Trophoblast cell (in vitro differentiated cells and primary cell): ENCODE measurements around the gene SAV1.

Source experiments
- DNase-seq, 2 donors: peaks; one replicate each; pipeline ENCODE4 v3.0.0-alpha.2; 2016
- H2AFZ ChIP-seq: 2 replicates; pipeline ENCODE4 v1.6.1; 2013; ENCODE audit warnings: low read length, moderate library complexity, mild to moderate bottlenecking; ENCODE audit not compliant: insufficient read depth, poor library complexity
- H2AK5ac ChIP-seq: 2 replicates; pipeline ENCODE4 v1.6.1; 2013; ENCODE audit warnings: mild to moderate bottlenecking, low read length
- H2BK120ac ChIP-seq: 2 replicates; pipeline ENCODE4 v1.6.1; 2013; ENCODE audit warnings: low read length, mild to moderate bottlenecking, moderate library complexity; ENCODE audit not compliant: insufficient read depth, poor library complexity
- H2BK12ac ChIP-seq: 2 replicates; pipeline ENCODE4 v1.6.1; 2013; ENCODE audit warnings: mild to moderate bottlenecking, low read length, moderate library complexity
- H2BK5ac ChIP-seq: 2 replicates; pipeline ENCODE4 v1.6.1; 2013; ENCODE audit warnings: low read length, low read depth, moderate library complexity, mild to moderate bottlenecking; ENCODE audit not compliant: poor library complexity
- H3K14ac ChIP-seq: 2 replicates; pipeline ENCODE4 v1.6.1; 2013; ENCODE audit warnings: mild to moderate bottlenecking, low read length
- H3K18ac ChIP-seq: 2 replicates; pipeline ENCODE4 v1.6.1; 2013; ENCODE audit warnings: mild to moderate bottlenecking, low read length
- H3K23ac ChIP-seq: 2 replicates; pipeline ENCODE4 v1.6.1; 2013; ENCODE audit warnings: low read length
- H3K27ac ChIP-seq: 2 replicates; pipeline ENCODE4 v1.5.1; 2013; ENCODE audit warnings: low read depth, mild to moderate bottlenecking, inconsistent platforms, low read length, moderate library complexity
- H3K27me3 ChIP-seq: 2 replicates; pipeline ENCODE4 v1.6.1; 2013; ENCODE audit warnings: inconsistent platforms, mild to moderate bottlenecking, low read length, moderate library complexity; ENCODE audit not compliant: insufficient read depth
- H3K36me3 ChIP-seq, 2 experiments: 1 replicate in 1 of 2; 2 replicates in 1 of 2; pipeline ENCODE4 v1.6.1; 2013; ENCODE audit warnings: low read length in 2 of 2, mild to moderate bottlenecking in 2 of 2, moderate library complexity in 1 of 2; ENCODE audit not compliant: insufficient read depth in 2 of 2, control insufficient read depth in 1 of 2
- H3K4ac ChIP-seq: 2 replicates; pipeline ENCODE4 v1.6.1; 2013; ENCODE audit warnings: low read depth, mild to moderate bottlenecking, low read length, moderate library complexity
- H3K4me1 ChIP-seq, 2 experiments: 1 replicate in 1 of 2; 2 replicates in 1 of 2; pipeline ENCODE4 v1.6.1; 2013; ENCODE audit warnings: low read length in 2 of 2, mild to moderate bottlenecking in 2 of 2, moderate library complexity in 1 of 2; ENCODE audit not compliant: insufficient read depth in 2 of 2, control insufficient read depth in 1 of 2
- H3K4me2 ChIP-seq: 2 replicates; pipeline ENCODE4 v1.6.1; 2013; ENCODE audit warnings: inconsistent platforms, mild to moderate bottlenecking, low read length, moderate library complexity
- H3K4me3 ChIP-seq: 2 replicates; pipeline ENCODE4 v1.5.1; 2013; ENCODE audit warnings: mild to moderate bottlenecking, low read depth, low read length, inconsistent platforms
- H3K79me1 ChIP-seq: one replicate; pipeline ENCODE4 v1.6.1; 2013; ENCODE audit warnings: low read length
- H3K79me2 ChIP-seq: 2 replicates; pipeline ENCODE4 v1.6.1; 2013; ENCODE audit warnings: low read length, mild to moderate bottlenecking; ENCODE audit not compliant: control insufficient read depth, insufficient read depth, poor library complexity
- H3K9ac ChIP-seq: 2 replicates; pipeline ENCODE4 v1.6.1; 2013; ENCODE audit warnings: mild to moderate bottlenecking, low read length
- H3K9me3 ChIP-seq: 2 replicates; pipeline ENCODE4 v1.6.1; 2013; ENCODE audit warnings: low read depth, mild to moderate bottlenecking, control low read depth, inconsistent platforms, low read length; ENCODE audit not compliant: insufficient read depth
- H4K12ac ChIP-seq: 2 replicates; pipeline ENCODE4 v1.6.1; 2013; ENCODE audit warnings: low read depth, mild to moderate bottlenecking, low read length, moderate library complexity
- H4K8ac ChIP-seq: 2 replicates; pipeline ENCODE4 v1.6.1; 2013; ENCODE audit warnings: low read depth, mild to moderate bottlenecking, low read length, moderate library complexity
- H4K91ac ChIP-seq: one replicate; pipeline ENCODE4 v1.6.1; 2013; ENCODE audit warnings: low read depth, mild to moderate bottlenecking, low read length, moderate library complexity
- whole genome bisulfite sequencing: extraction: QIAGEN DNeasy Blood & Tissue Kit; methylation state at CpG from one replicate; pipeline ENCODE4 v1.1.7; 2013; ENCODE audit warnings: missing lambda C conversion rate; ENCODE audit not compliant: insufficient read length, insufficient coverage; ENCODE audit errors: extremely low coverage; 5-methylcytosine and 5-hydroxymethylcytosine counted together

Gene SAV1

GRCh38 chr14:50669441-50669986 is 1.4 kb upstream of the SAV1 start:
- Histone ChIP-seq H2BK12ac (peak overlapping the region; percentile 9), H4K8ac (no peak overlapping the region), H3K79me2 (peaks cover 5% of the 10 kb centered on the region), H3K9ac (no peak overlapping the region), H3K27me3 (no peaks in the 10 kb centered on the region), H3K23ac (no peak overlapping the region), H4K91ac (no peak overlapping the region), H3K4ac (no peak overlapping the region), H2AFZ (no peak overlapping the region), H3K27ac (no peak overlapping the region), H3K79me1 (peaks cover 9% of the 10 kb centered on the region), H2AK5ac (no peak overlapping the region), H3K4me3 (no peak overlapping the region), H3K4me1 (peaks cover 2 to 3% of the 10 kb centered on the region in 2 experiments), H3K14ac (no peak overlapping the region), H4K12ac (peak overlapping the region; percentile 3), H3K18ac (no peak overlapping the region), H2BK5ac (no peak overlapping the region), H3K36me3 (peaks cover 0 to 1% of the 10 kb centered on the region in 2 experiments), H3K9me3 (no peaks in the 10 kb centered on the region), H3K4me2 (no peak overlapping the region), H2BK120ac (no peak overlapping the region)
- no peak for DNase-seq
- WGBS = no CpG with 5 or more reads among the region's 4 CpGs

GRCh38 chr14:50668826-50669143 is 679 bp upstream of the SAV1 start:
- no peak overlapping the region for H3K23ac ChIP-seq
- H3K79me2 ChIP-seq = peaks cover 5% of the 10 kb centered on the region
- DNase-seq = no peak
- peaks cover 2 to 3% of the 10 kb centered on the region in 2 experiments for H3K4me1 ChIP-seq
- no peak overlapping the region for H3K14ac ChIP-seq
- no peak overlapping the region for H2AK5ac ChIP-seq
- H3K4ac ChIP-seq = no peak overlapping the region
- no peak overlapping the region for H2AFZ ChIP-seq
- H4K91ac ChIP-seq = no peak overlapping the region
- H3K9me3 ChIP-seq = no peaks in the 10 kb centered on the region
- peaks cover 9% of the 10 kb centered on the region for H3K79me1 ChIP-seq
- H3K36me3 ChIP-seq = peaks cover 0 to 1% of the 10 kb centered on the region in 2 experiments
- H3K18ac ChIP-seq = no peak overlapping the region
- H2BK12ac ChIP-seq = no peak overlapping the region
- H3K4me2 ChIP-seq = peak overlapping the region; percentile 76
- no peak overlapping the region for H3K4me3 ChIP-seq
- WGBS = no CpG with 5 or more reads among the region's 6 CpGs
- H3K9ac ChIP-seq = no peak overlapping the region
- H2BK5ac ChIP-seq = no peak overlapping the region
- no peak overlapping the region for H4K8ac ChIP-seq
- no peaks in the 10 kb centered on the region for H3K27me3 ChIP-seq
- H3K27ac ChIP-seq = no peak overlapping the region
- no peak overlapping the region for H4K12ac ChIP-seq
- no peak overlapping the region for H2BK120ac ChIP-seq

GRCh38 chr14:50667684-50667995 is 466 bp downstream of the SAV1 start:
- Histone ChIP-seq H4K91ac (peak overlapping the region; percentile 74), H3K27ac (peak overlapping the region; percentile 93), H3K4me2 (peak overlapping the region; percentile 76), H3K36me3 (peaks cover 0 to 1% of the 10 kb centered on the region in 2 experiments), H3K27me3 (no peaks in the 10 kb centered on the region), H3K79me1 (peaks cover 9% of the 10 kb centered on the region), H3K4ac (peak overlapping the region; percentile 70), H2AFZ (peak overlapping the region; percentile 86), H3K9me3 (no peaks in the 10 kb centered on the region), H3K14ac (peak overlapping the region; percentile 83), H4K8ac (peak overlapping the region; percentile 47), H3K4me3 (peak overlapping the region; percentile 85), H3K18ac (peak overlapping the region; percentile 91), H2BK120ac (peak overlapping the region; percentile 84), H3K79me2 (peaks cover 5% of the 10 kb centered on the region), H4K12ac (peak overlapping the region; percentile 82), H3K4me1 (peaks cover 2 to 3% of the 10 kb centered on the region in 2 experiments), H2AK5ac (no peak overlapping the region), H3K23ac (no peak overlapping the region), H2BK5ac (peak overlapping the region; percentile 87), H2BK12ac (no peak overlapping the region), H3K9ac (peak overlapping the region; percentile 45)
- DNase-seq = peak; percentile 4 to 55
- WGBS = no CpG with 5 or more reads among the region's 25 CpGs

DNA sequence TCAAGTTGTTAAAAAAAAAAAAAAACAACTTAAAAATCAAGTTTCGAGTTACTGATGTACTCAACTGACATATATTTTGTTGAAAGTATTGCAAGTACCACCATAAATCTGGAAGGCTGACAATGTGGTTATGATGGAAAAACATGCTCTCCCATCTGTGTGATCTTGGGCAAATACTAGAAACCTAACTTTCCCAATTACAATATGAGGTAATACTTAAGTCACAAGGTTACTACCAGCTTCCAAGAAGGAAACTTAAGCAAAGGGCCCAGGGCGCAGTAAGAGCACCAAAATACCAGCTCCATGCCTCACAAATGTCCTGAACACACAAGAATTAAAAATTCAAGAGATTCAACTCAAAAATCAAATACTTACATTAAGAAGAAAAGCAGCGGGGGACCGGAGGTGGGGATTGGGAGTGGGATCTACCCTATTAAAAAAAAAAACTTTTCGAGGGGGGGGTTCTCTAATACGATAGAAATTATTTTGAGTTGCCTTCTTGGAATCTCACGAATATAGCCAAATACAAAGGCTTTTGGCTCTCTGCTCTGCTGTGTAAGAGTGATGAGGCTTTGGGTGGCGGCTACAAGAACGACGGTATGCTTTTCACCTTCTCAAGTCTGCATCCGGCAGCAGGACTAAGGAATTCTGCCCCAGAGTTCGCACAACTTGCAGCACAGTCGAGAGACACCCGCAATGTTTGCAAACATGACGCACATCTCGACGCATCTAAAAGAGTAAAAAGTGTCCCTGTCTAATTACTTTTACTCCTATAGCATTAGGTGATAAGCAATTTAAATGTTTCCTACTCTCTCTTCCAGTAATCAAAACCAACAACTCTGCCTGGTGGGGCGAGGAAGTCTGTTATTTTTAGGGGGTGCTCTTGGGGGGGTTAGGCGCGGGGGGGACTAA is 1.1 kb downstream of the SAV1 start:
- Histone ChIP-seq H3K27ac (peak overlapping the region; percentile 93), H3K9me3 (no peaks in the 10 kb centered on the region), H3K27me3 (no peaks in the 10 kb centered on the region), H3K14ac (no peak overlapping the region), H4K8ac (no peak overlapping the region), H3K36me3 (peaks cover 0 to 1% of the 10 kb centered on the region in 2 experiments), H2BK5ac (peak overlapping the region; percentile 87), H3K4ac (no peak overlapping the region), H2BK120ac (peak overlapping the region; percentile 84), H2AK5ac (no peak overlapping the region), H3K4me2 (peak overlapping the region; percentile 76), H4K12ac (no peak overlapping the region), H2AFZ (no peak overlapping the region), H3K9ac (peak overlapping the region; percentile 11), H3K18ac (no peak overlapping the region), H3K79me2 (peaks cover 5% of the 10 kb centered on the region), H2BK12ac (no peak overlapping the region), H4K91ac (peak overlapping the region; percentile 74), H3K4me3 (peak overlapping the region; percentile 85), H3K23ac (no peak overlapping the region), H3K79me1 (peaks cover 9% of the 10 kb centered on the region), H3K4me1 (peaks cover 2 to 3% of the 10 kb centered on the region in 2 experiments)
- WGBS = no CpG with 5 or more reads among the region's 20 CpGs
- peak; percentile 69 to 70 for DNase-seq
